ENCODE measurements around the gene ODAD3.

GRCh38 chr19:11480715-11481533 is 46.0 kb upstream of the ODAD3 start, which contains the start of gene ELAVL3:
- TF ChIP-seq EZH2phosphoT487 (IDR thresholded peaks at IDR 0.05; ENCODE audit: insufficient read depth, low read depth) (no peak), EZH2 (IDR thresholded peaks at IDR 0.05; ENCODE audit: insufficient read depth, poor library complexity, severe bottlenecking) (peak; percentile 82)
